ENCODE data around the gene WDR37. TPM values are rescaled to one million over a fixed set of nuclear protein-coding genes. Genes with fewer than 3 reads are reported as not detected.

Gene WDR37
- total and polyA plus RNA-seq, 2 donors from 2014 or later = 6.0 to 23.5 TPM

DNA sequence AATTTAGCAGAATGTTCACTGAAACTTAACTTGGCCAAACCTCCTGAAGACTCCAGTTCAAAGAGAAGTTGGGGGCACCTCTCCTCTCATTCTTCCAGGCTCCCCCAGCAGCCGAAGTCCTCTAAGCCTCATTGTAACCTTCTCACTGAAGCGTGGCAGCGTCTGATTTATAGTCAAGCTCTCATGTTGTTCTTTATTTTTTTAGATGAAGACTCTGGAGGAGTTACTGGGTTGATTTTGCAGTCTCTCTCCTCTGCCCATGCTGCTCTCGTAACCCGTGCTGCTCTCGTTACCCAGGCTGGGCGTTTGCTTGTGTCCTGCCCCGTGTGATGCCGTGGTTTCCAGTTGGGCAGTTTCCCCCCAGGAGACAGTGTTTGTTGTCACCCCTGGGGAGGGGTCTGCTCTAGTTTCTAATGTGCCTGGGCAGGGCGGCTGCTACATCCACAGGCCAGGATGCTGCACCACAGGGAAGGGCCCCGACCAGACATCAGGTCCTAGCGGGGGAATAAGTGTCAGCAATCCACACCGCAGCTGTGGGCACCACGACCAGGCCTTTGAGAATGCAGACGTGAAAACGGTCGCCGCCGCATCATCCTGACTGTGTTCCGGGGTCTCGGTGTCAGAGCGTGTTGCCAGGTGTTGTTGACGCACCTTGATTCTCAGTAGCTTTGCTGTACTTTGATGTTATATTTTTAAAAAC lies 65.2 kb downstream of the WDR37 start:
- H3K36me3 ChIP-seq (ENCODE audit: control insufficient read depth in 2 of 3, insufficient read depth in 3 of 3, low read length in 3 of 3) = peaks cover 3 to 68% (median 34%) of the 10 kb centered on the region in 3 donors
- no peaks in the 10 kb centered on the region for H3K4me1 ChIP-seq (ENCODE audit: control insufficient read depth in 2 of 3, insufficient read depth in 2 of 3, low read depth in 1 of 3, low read length in 3 of 3)
- no peak for TF ChIP-seq CTCF (IDR thresholded peaks at IDR 0.05; ENCODE audit: borderline replicate concordance, extremely low read depth, insufficient read depth)
- intact Hi-C loops (cut with DNase I) = no loop called here
- H3K4me3 ChIP-seq (ENCODE audit: low read length in 3 of 3) = no peak overlapping the region
- DNase-seq = peak in 4 of 5 donors; percentile 75 to 91 (median 83)
- FAIRE-seq = no peak
- no peaks in the 10 kb centered on the region for H3K9me3 ChIP-seq (ENCODE audit: control insufficient read depth in 2 of 3, insufficient read depth in 1 of 3, low read length in 3 of 3)
- no peak overlapping the region for H3K9ac ChIP-seq (ENCODE audit: low read length in 3 of 3)
- H3K27me3 ChIP-seq (ENCODE audit: control insufficient read depth, insufficient read depth, low read length) = no peaks in the 10 kb centered on the region
- H3K27ac ChIP-seq (ENCODE audit: low read depth in 2 of 2, low read length in 2 of 2) = no peak overlapping the region

GRCh38 chr10:1122349-1122748 lies 66.2 kb downstream of the WDR37 start:
- intact Hi-C loops (cut with DNase I) = no loop called here
- H3K4me3 ChIP-seq (ENCODE audit: low read length in 3 of 3) = no peak overlapping the region
- H3K27ac ChIP-seq (ENCODE audit: low read depth in 2 of 2, low read length in 2 of 2) = no peak overlapping the region
- H3K27me3 ChIP-seq (ENCODE audit: control insufficient read depth, insufficient read depth, low read length) = no peaks in the 10 kb centered on the region
- no peaks in the 10 kb centered on the region for H3K9me3 ChIP-seq (ENCODE audit: control insufficient read depth in 2 of 3, insufficient read depth in 1 of 3, low read length in 3 of 3)
- peaks cover 3 to 63% (median 31%) of the 10 kb centered on the region in 3 donors for H3K36me3 ChIP-seq (ENCODE audit: control insufficient read depth in 2 of 3, insufficient read depth in 3 of 3, low read length in 3 of 3)
- DNase-seq (no peak), FAIRE-seq (no peak)
- no peak overlapping the region for H3K9ac ChIP-seq (ENCODE audit: low read length in 3 of 3)
- no peak for TF ChIP-seq CTCF (IDR thresholded peaks at IDR 0.05; ENCODE audit: borderline replicate concordance, extremely low read depth, insufficient read depth)
- H3K4me1 ChIP-seq (ENCODE audit: control insufficient read depth in 2 of 3, insufficient read depth in 2 of 3, low read depth in 1 of 3, low read length in 3 of 3) = no peaks in the 10 kb centered on the region

DNA sequence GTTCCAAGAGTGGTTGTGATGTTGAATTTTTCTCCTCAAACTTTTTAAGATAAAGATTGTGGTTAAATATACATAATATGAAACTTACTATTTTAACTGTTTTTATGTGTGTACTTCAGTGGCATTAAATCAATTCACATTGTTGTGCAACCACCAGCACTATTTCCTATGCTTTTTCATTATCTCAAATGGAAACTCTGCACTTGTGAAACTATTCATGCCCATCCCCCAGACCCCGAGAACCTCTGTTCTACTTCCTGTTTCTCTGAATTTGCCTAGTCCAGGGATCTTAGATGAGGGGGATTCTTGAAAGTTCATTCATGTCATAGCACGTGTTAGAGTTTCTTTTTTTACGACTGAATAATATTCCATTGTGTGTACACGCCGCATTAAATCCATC lies 67.0 kb downstream of the WDR37 start:
- FAIRE-seq = no peak
- H3K27me3 ChIP-seq (ENCODE audit: control insufficient read depth, insufficient read depth, low read length) = no peaks in the 10 kb centered on the region

More for the DNA sequence above, 67.0 kb downstream of the WDR37 start:
- Histone ChIP-seq H3K27ac (ENCODE audit: low read depth in 2 of 2, low read length in 2 of 2) (no peak overlapping the region), H3K9me3 (ENCODE audit: control insufficient read depth in 2 of 3, insufficient read depth in 1 of 3, low read length in 3 of 3) (no peaks in the 10 kb centered on the region), H3K4me1 (ENCODE audit: control insufficient read depth in 2 of 3, insufficient read depth in 2 of 3, low read depth in 1 of 3, low read length in 3 of 3) (no peaks in the 10 kb centered on the region), H3K36me3 (ENCODE audit: control insufficient read depth in 2 of 3, insufficient read depth in 3 of 3, low read length in 3 of 3) (peaks cover 3 to 62% (median 31%) of the 10 kb centered on the region in 3 donors), H3K4me3 (ENCODE audit: low read length in 3 of 3) (no peak overlapping the region), H3K9ac (ENCODE audit: low read length in 3 of 3) (no peak overlapping the region)
- TF ChIP-seq CTCF (IDR thresholded peaks at IDR 0.05; ENCODE audit: borderline replicate concordance, extremely low read depth, insufficient read depth) = no peak
- DNase-seq = no peak
- intact Hi-C loops (cut with DNase I) = no loop called here

Measured in kidney (tissue), 14 donors.